Measurements from ENCODE around the gene BTBD9.
A peak's percentile ranks its signal among the peaks of the same experiment; 100 is the strongest.

The BTBD9 gene

DNA sequence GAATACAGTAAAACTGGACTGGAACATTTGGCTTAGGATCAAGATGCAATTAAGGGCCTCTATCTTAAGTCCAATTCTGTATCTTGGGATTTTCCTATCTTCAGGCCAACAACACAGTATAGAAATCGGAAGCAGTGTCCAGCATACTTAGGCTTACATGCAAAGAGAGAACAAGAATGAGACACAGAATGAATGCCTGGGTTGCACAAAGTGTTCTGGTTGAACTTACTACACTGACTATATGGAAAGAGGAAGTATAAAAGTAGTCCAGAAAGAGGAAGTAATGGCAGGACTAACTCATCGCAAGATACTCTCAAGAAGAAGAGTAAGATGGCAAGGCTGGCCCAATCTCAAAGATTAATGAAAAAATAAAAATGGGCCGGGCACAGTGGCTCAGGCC, 87.6 kb downstream of the BTBD9 start:
- no peak for DNase-seq

GRCh38 chr6:38549795-38550194, 89.9 kb downstream of the BTBD9 start:
- DNase-seq: no peak

- no peak for DNase-seq
These were observed 90.5 kb downstream of the BTBD9 start for GRCh38 chr6:38549180-38549579.

DNA sequence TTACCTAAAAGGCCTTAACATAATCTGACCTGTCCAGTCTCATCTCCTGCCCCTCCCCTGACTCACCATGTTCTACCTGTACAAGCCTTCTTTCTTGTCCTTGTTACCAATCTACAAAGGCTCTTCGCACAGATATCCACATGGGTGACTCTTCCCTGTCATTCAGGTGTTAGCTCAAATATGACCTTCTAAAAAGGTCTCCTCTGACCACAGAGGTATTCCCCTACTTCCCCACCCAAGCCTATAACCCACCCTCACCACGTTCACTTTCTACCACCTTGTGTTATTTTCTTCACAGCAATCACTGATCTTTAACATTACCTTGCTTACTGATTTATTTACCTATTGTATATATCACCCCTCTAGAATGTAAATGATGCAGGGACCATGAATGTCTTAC, 96.7 kb downstream of the BTBD9 start:
- DNase-seq: no peak

DNA sequence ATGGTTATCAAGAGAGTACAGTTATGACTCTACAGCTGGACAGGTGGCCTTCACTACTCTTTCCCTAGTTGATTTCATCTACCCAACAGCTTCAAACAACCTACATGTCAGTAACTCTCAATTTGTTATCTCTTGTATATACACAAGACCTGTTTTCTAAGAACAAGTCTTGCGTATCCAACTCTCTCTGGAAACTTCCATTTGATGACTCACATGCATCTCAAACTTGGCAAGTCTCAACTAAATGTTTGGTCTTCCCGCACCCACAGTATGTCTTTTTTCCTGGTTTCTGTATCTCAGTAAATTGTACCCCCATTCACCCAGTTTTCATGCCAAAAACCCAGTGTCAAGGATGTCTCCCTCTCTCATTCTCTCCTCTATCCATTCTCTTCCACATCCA, 97.7 kb downstream of the BTBD9 start:
- no peak for DNase-seq

DNA sequence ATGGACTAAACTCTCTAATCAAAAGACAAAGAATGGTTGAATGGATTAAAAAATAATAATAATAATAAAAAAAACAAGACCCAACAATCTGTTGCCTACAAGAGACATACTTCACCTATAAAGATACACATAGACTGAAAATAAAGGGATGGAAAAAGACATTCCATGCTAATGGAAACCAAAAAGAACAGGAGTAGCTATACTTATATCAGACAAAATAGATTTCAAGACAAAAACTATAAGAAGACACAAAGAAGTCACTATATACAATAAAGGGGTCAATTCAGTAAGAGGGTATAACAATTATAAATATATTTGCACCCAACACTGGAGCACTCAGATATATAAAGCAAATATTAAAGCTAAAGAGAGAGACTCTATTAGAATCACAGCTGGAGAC, 106.7 kb downstream of the BTBD9 start:
- DNase-seq: no peak

DNA sequence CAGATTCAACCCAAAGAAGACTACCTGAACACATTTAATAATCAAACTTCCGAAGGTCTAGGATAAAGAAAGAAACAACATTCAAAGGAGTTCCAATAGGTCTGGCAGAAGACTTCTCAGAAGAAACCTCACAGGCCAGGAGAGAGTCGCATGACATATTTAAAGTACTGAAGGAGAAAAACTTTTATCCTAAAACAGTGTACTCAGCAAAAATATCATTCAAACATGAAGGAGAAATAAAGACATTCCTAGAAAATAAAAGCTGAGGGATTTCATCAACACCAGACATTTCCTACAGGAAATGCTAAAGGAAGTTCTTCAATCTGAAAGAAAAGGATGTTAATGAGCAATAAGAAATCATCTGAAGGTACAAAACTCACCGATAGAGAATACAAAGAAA, 108.6 kb downstream of the BTBD9 start:
- DNase-seq: no peak

GRCh38 chr6:38528196-38528965, 111.3 kb downstream of the BTBD9 start:
- no peak for DNase-seq

GRCh38 chr6:38527371-38527770, 112.4 kb downstream of the BTBD9 start:
- DNase-seq: no peak

DNA sequence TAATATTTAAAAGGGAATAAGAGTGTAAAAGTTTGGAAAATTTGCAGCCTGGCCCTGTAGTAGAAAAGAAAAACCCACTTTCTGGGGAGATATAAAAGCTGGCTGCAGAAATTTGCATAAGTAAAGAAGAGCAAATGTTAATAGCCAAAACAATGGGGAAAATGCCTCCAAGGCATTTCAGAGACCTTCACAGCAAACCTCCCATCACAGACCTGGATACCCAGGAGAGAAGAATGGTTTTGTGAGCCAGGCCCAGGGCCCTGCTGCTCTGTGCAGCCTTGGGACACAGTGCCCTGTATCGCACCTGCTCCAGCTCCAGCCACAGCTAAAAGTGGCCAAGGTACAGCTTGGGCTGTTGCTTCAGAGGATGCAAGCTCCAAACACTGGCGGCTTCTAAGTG, 113.8 kb downstream of the BTBD9 start:
- DNase-seq: no peak

GRCh38 chr6:38524436-38525145, 115.1 kb downstream of the BTBD9 start:
- no peak for DNase-seq

DNA sequence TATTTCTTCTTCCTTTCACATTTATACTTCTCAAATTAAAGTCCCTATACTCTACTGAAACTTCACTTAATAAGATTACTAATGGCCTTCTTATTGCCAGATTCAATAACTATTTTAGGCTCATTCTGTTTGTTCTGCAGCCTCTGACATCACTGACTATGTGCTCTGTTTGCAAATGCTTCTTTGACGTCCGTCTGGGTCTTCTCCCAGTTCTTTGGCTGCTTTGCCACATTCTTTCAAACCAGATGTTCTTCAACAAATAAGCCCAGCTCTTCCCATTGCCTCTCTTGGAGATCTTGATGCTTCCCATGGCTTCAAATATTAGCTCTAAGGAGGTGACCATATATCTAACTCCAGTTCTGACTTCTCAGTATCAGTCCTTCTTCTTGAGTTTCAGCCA, 117.4 kb downstream of the BTBD9 start:
- DNase-seq: no peak

GRCh38 chr6:38518511-38519304, 121.0 kb downstream of the BTBD9 start:
- no peak for DNase-seq

DNA sequence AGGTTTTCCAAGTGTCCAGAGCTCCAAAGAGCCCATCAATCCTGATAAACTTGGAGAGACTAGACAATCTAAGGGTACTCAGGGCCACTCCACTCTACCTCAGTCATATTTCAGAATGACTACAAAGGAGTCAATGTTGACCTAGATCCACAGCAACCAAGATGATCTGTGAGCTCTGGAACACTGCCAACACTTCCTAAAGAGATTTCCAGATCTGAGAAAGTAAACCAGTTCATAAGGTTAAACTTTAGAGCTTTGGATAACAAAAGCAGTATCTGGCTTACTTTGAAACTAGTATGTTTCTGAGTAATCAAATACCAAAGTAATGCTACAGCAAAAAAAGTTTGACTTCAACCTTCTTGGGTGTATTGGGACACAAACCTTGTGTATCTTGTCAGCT, 122.7 kb downstream of the BTBD9 start:
- DNase-seq: no peak

DNA sequence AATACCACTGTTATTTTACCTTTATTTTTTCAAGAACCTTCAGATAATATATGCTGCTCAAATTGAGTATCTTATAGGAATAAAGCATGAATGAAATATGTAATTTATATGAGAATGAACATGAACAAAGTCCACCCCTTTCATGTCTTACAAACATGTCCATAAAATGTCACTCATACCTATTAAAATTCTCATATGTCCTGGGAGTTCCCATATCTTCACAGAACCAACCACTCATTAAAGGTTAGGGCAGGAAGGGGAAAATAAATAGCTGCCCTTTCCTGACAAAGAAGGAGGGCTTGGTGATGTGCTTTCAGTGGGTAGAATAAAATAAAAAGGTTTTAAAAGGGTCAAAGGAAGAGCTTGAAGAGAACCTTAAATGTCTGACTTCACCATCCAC, 125.3 kb downstream of the BTBD9 start:
- DNase-seq: no peak

DNA sequence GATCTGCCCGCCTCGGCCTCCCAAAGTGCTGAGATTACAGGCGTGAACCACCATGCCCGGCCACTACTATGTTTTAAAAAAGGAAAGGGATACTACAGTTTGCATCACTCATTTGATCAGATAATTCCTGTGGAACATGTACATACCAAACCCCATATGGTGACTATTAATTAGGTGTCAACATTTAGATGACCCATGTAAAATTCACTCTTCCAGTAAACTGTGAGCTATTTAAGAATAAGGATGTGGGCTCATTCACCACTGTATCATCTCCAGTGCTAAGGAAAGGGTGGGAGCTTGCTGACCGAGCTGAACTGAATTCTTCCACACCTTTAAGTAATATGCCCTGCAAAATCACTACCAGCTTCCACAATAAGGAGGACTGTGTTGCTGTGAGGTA, 127.5 kb downstream of the BTBD9 start:
- DNase-seq: no peak

DNA sequence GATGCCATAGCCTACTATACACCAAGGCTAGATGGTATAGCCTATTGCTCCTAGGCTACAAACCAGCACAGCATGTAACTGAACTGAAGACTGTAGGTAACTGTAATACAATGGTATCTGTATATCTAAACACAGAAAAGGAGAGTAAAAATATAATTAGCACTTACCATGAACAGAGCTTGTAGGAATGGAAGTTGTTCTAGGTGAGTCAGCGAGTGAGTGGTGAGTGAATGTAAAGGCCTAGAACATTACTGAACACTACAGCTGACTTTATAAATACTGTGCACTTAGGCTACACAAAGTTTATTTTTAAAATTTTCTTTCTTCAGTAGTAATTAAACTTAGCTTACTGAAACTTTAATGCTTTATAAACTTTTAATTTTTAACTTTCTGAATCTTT, 129.5 kb downstream of the BTBD9 start:
- no peak for DNase-seq

DNA sequence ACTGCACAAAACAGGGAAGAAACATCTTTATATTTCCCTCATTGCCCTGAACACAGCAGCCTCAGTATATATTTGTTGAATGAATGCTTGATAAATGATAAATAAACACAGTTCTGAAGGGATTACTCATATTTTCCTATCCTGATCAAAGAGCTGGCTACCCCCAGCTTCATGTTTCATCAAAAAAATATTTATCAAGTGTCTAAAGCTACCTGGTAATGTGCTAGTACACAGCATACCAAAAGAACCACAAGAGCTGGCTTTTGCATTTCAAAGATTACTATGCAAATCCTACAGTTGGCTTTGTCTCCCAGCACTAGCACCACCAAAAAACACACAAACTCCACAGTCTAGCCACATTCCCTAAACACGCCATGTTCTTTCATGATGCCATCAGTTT, 130.0 kb downstream of the BTBD9 start:
- DNase-seq: no peak

DNA sequence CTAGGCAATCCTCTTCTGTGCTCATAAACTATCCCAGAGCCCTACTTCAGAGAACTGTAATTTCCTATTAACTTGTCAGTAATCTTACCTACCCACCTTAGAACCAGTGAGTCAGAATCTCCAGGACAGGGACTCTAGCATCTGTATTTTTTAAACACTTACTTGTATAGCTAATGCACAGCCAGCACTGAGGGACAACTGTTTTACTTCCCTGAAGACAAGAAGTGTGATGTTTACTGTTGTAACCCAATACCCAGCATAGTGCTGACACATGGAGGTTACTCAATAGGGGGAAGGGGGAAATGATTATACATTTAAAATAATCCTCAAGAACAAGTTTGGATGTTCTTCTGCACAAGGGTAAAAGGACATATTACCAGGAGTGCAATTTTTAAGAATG, 130.8 kb downstream of the BTBD9 start:
- DNase-seq: peak in 1 of 2 experiments; percentile 18

- DNase-seq: no peak
These were observed 131.4 kb downstream of the BTBD9 start for GRCh38 chr6:38508286-38508685.

GRCh38 chr6:38507173-38507572, 132.6 kb downstream of the BTBD9 start:
- DNase-seq: no peak

DNA sequence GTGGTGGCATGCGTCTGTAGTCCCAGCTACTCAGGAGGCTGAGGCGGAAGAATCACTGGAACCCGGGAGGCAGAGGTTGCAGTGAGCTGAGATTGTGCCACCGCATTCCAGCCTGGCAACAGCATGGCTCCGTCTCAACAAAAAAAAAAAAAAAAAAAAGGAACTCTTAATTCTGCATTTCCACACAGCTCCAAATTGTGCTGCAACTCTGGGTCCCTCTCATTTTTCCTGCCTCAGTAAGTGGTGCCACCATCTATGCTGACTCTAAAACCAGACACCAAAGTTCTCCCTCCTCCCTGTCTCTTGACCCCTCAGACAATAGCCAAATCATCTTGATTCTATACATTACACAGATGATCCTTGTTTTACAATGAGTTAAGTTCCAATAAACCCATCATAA, 133.9 kb downstream of the BTBD9 start:
- DNase-seq: no peak

- no peak for DNase-seq
These were observed 134.7 kb downstream of the BTBD9 start for GRCh38 chr6:38504996-38505395.

Measured in SHP77 (cell line).